HL-60 (cell line): ENCODE data around the gene CRABP2.

ENCODE experiments used
- DNase-seq, 2 experiments: peaks; one replicate each; pipeline ENCODE4 v3.0.0-alpha.2; 2010 to 2020; ENCODE audit warnings: low read depth in 1 of 2, low spot score in 1 of 2
- H3K27ac ChIP-seq: fragments of 250-450 bp; sonication (Bioruptor Pico); replicated peaks from 2 replicates; pipeline ENCODE4 v1.5.1; 2020; ENCODE audit warnings: mild to moderate bottlenecking, moderate library complexity
- H3K27me3 ChIP-seq: fragments of 250-450 bp; sonication (Bioruptor Pico); 2 replicates; pipeline ENCODE4 v1.5.1; 2021; ENCODE audit warnings: mild to moderate bottlenecking, moderate library complexity; ENCODE audit not compliant: insufficient read depth, poor library complexity, severe bottlenecking
- H3K4me3 ChIP-seq: replicated peaks from 2 replicates; pipeline ENCODE4 v1.5.1; 2011; ENCODE audit warnings: mild to moderate bottlenecking, control low read depth, low read length; ENCODE audit not compliant: insufficient read depth
- CTCF ChIP-seq: IDR thresholded peaks from one replicate; pipeline ENCODE4 v1.5.1; 2011; ENCODE audit warnings: low read length, control low read depth, inconsistent platforms; ENCODE audit not compliant: insufficient read depth
- GABPA ChIP-seq: IDR thresholded peaks from 2 replicates; pipeline ENCODE4 v1.6.1; 2012; ENCODE audit warnings: low read depth
- POLR2AphosphoS5 ChIP-seq: IDR thresholded peaks from 2 replicates; pipeline ENCODE4 v1.6.1; 2012; ENCODE audit warnings: low read depth
- REST ChIP-seq: IDR thresholded peaks from 2 replicates; pipeline ENCODE4 v1.6.1; 2012; ENCODE audit warnings: low read depth; ENCODE audit not compliant: insufficient replicate concordance
- SPI1 ChIP-seq: IDR thresholded peaks from 2 replicates; pipeline ENCODE4 v1.6.1; 2012; ENCODE audit warnings: low read depth, mild to moderate bottlenecking, borderline replicate concordance

Gene CRABP2

GRCh38 chr1:156670791-156671190, 34.6 kb downstream of the CRABP2 start:
- no peak for TF ChIP-seq POLR2AphosphoS5
- no peak for TF ChIP-seq GABPA
- no peak for TF ChIP-seq SPI1
- no peak for TF ChIP-seq CTCF
- no peak for TF ChIP-seq REST
- DNase-seq: no peak
- H3K27me3 ChIP-seq: peaks cover 44% of the 10 kb centered on the region
- H3K27ac ChIP-seq: no peak overlapping the region
- H3K4me3 ChIP-seq: no peak overlapping the region

DNA sequence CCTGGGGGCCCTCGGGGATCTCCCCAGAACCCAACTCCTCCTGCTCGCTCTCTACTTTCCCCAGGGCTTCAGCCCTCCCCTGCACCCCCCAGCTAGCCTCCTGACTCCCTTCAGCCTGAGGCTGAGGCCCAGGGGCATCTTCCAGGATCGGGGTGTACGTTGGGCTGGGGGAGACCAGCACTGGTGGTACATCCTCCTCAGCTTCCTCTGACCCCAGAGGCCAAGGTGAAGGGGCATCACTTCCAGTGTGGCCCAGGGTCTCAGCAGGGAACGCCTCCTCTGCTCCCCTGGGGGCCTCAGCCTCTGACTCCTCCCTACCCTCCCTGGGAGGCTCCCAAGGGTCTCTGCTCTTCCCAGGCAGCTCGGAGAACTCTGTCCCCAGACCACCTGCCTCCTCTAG, 35.0 kb downstream of the CRABP2 start:
- Histone ChIP-seq H3K4me3 (no peak overlapping the region), H3K27me3 (peaks cover 40% of the 10 kb centered on the region), H3K27ac (no peak overlapping the region)
- DNase-seq: no peak
- TF ChIP-seq SPI1: no peak
- TF ChIP-seq CTCF: no peak
- no peak for TF ChIP-seq GABPA
- no peak for TF ChIP-seq REST
- no peak for TF ChIP-seq POLR2AphosphoS5

- no peak for TF ChIP-seq GABPA
- TF ChIP-seq REST: no peak
- TF ChIP-seq POLR2AphosphoS5: no peak
- no peak for TF ChIP-seq CTCF
- TF ChIP-seq SPI1: no peak
- DNase-seq: no peak
- H3K27ac ChIP-seq: no peak overlapping the region
- peaks cover 38% of the 10 kb centered on the region for H3K27me3 ChIP-seq
- no peak overlapping the region for H3K4me3 ChIP-seq
These were observed 35.6 kb downstream of the CRABP2 start for GRCh38 chr1:156669794-156670193.
